VCaP (cell line): Measurements from ENCODE around the gene DAZ4.
"Not testable (repeated sequence)": the region's sequence is repeated elsewhere in the genome, so short reads cannot be mapped to it uniquely, and the experiment has no call there.

Experiments
- H3K27ac ChIP-seq: fragments of 450-650 bp; 2 replicates; pipeline ENCODE4 v1.5.1; 2017

DAZ4 gene

GRCh38 chrY:24833619-24834018 is at the start of gene DAZ4:
Gene DAZ4, plus strand, starts transcription at chrY:24833919. Its CDS starts 208 bp downstream, at chrY:24834127.
- H3K27ac ChIP-seq = not testable (repeated sequence)

- H3K27ac ChIP-seq = not testable (repeated sequence)
Observed at GRCh38 chrY:24813293-24813692, 20.4 kb upstream of the DAZ4 start, which contains the start of gene DAZ3. Gene DAZ3, minus strand, starts transcription at chrY:24813393. Its CDS starts 208 bp downstream, at chrY:24813185.

- H3K27ac ChIP-seq = not testable (repeated sequence)
Observed at GRCh38 chrY:24821836-24822235, 11.9 kb upstream of the DAZ4 start.

GRCh38 chrY:24824184-24824879 is 9.4 kb upstream of the DAZ4 start:
- not testable (repeated sequence) for H3K27ac ChIP-seq

- not testable (repeated sequence) for H3K27ac ChIP-seq
Observed at GRCh38 chrY:24825069-24825468, 8.7 kb upstream of the DAZ4 start.
